ENCODE results near the gene IRF9.

The IRF9 gene

DNA sequence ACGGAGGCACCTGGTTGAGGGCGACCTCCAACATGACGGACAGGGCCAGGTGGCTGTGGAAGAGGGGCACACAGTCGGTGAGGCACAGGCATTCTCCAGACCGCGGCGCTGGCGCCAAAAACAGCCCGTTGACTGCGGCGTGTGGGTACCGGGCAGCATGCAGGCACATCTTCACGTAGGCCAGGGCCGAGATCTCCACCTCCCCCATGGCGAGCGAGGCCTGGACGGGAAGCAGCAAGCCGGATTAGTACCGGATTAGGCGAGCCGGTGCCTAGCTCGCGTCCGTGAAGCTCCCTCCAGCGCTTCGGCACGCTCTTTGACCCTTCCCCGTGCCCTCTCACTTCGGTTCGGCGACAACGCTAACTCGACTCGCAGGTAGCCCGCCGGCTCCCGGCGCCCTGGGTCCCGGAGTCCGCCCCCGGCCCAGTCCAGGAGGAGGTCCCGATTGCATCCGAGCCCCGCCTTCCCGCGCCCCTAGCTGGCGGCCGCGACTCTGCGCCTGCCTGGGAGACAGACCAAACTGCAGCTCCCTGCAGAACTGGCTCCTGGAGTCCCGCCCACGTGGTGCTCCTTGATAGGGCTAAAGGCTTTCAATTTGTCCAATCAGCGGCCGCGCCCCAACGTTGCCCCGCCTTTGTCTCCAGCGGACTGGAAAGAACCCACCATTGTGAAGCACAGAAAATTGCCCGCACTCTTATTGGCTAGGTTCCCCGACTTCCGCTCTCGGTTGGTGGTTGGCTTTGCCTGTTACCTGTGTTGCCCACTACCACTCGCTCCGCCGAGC, 19.8 kb upstream of the IRF9 start, which contains the start of gene EMC9 (continued):
- TF ChIP-seq, protein P1, sequence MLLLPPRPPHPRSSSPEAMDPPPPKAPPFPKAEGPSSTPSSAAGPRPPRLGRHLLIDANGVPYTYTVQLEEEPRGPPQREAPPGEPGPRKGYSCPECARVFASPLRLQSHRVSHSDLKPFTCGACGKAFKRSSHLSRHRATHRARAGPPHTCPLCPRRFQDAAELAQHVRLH (tag by site-specific recombination; IDR thresholded peaks at IDR 0.05): 0 out of 2 replicates have a peak, but pooled peaks have one; percentile 24
- peak; percentile 81; the same call in 1 of the 2 replicates for TF ChIP-seq ZNF24 (tag by site-specific recombination; IDR thresholded peaks at IDR 0.05)
- TF ChIP-seq ZNF311 (tag by site-specific recombination; IDR thresholded peaks at IDR 0.05; ENCODE audit: borderline replicate concordance): no peak
- no peak for TF ChIP-seq ZNF274 (IDR thresholded peaks at IDR 0.05; ENCODE audit: low read length)
- TF ChIP-seq ZNF274 (tag by site-specific recombination; IDR thresholded peaks at IDR 0.05; ENCODE audit: borderline replicate concordance): no peak
- TF ChIP-seq ZNF146 (tag by site-specific recombination; IDR thresholded peaks at IDR 0.05): peak; percentile 40; the same call in 1 of the 2 replicates
- peak; percentile 99 for TF ChIP-seq ZBTB17 (tag by site-specific recombination; IDR thresholded peaks at IDR 0.05)
- TF ChIP-seq ZNF843 (tag by site-specific recombination; IDR thresholded peaks at IDR 0.05): 0 out of 2 replicates have a peak, but pooled peaks have one; percentile 70
- TF ChIP-seq, protein P2, sequence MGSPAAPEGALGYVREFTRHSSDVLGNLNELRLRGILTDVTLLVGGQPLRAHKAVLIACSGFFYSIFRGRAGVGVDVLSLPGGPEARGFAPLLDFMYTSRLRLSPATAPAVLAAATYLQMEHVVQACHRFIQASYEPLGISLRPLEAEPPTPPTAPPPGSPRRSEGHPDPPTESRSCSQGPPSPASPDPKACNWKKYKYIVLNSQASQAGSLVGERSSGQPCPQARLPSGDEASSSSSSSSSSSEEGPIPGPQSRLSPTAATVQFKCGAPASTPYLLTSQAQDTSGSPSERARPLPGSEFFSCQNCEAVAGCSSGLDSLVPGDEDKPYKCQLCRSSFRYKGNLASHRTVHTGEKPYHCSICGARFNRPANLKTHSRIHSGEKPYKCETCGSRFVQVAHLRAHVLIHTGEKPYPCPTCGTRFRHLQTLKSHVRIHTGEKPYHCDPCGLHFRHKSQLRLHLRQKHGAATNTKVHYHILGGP (tag by site-specific recombination; IDR thresholded peaks at IDR 0.05): no peak
- TF ChIP-seq ZNF157 (tag by site-specific recombination; IDR thresholded peaks at IDR 0.05): 0 out of 2 replicates have a peak, but pooled peaks have one; percentile 24
- TF ChIP-seq ZXDB (tag by site-specific recombination; IDR thresholded peaks at IDR 0.05): peak; percentile 71
- TF ChIP-seq ZNF660 (tag by site-specific recombination; IDR thresholded peaks at IDR 0.05): 0 out of 2 replicates have a peak, but pooled peaks have one; percentile 28
- TF ChIP-seq ZNF501 (tag by site-specific recombination; IDR thresholded peaks at IDR 0.05): peak; percentile 88
- TF ChIP-seq ZFHX2 (tag by site-specific recombination; conservative IDR thresholded peaks at IDR 0.05): peak; percentile 61
- no peak; the same call in 1 of the 2 replicates for TF ChIP-seq KLF1 (tag by site-specific recombination; IDR thresholded peaks at IDR 0.05)
- TF ChIP-seq, protein P3, sequence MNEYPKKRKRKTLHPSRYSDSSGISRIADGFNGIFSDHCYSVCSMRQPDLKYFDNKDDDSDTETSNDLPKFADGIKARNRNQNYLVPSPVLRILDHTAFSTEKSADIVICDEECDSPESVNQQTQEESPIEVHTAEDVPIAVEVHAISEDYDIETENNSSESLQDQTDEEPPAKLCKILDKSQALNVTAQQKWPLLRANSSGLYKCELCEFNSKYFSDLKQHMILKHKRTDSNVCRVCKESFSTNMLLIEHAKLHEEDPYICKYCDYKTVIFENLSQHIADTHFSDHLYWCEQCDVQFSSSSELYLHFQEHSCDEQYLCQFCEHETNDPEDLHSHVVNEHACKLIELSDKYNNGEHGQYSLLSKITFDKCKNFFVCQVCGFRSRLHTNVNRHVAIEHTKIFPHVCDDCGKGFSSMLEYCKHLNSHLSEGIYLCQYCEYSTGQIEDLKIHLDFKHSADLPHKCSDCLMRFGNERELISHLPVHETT (tag by site-specific recombination; IDR thresholded peaks at IDR 0.05): peak; percentile 73; the same call in 1 of the 2 replicates
- peak; percentile 99; the same call in 1 of the 2 replicates for TF ChIP-seq ZBTB48 (tag by site-specific recombination; IDR thresholded peaks at IDR 0.05)
- TF ChIP-seq, protein P4, sequence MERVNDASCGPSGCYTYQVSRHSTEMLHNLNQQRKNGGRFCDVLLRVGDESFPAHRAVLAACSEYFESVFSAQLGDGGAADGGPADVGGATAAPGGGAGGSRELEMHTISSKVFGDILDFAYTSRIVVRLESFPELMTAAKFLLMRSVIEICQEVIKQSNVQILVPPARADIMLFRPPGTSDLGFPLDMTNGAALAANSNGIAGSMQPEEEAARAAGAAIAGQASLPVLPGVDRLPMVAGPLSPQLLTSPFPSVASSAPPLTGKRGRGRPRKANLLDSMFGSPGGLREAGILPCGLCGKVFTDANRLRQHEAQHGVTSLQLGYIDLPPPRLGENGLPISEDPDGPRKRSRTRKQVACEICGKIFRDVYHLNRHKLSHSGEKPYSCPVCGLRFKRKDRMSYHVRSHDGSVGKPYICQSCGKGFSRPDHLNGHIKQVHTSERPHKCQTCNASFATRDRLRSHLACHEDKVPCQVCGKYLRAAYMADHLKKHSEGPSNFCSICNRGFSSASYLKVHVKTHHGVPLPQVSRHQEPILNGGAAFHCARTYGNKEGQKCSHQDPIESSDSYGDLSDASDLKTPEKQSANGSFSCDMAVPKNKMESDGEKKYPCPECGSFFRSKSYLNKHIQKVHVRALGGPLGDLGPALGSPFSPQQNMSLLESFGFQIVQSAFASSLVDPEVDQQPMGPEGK (tag by site-specific recombination; IDR thresholded peaks at IDR 0.05): peak; percentile 78; the same call in 1 of the 2 replicates
- no peak for TF ChIP-seq ZNF626 (tag by site-specific recombination; IDR thresholded peaks at IDR 0.05)
- no peak for TF ChIP-seq MYNN (tag by site-specific recombination; IDR thresholded peaks at IDR 0.05; ENCODE audit: borderline replicate concordance)
- TF ChIP-seq, protein P5, sequence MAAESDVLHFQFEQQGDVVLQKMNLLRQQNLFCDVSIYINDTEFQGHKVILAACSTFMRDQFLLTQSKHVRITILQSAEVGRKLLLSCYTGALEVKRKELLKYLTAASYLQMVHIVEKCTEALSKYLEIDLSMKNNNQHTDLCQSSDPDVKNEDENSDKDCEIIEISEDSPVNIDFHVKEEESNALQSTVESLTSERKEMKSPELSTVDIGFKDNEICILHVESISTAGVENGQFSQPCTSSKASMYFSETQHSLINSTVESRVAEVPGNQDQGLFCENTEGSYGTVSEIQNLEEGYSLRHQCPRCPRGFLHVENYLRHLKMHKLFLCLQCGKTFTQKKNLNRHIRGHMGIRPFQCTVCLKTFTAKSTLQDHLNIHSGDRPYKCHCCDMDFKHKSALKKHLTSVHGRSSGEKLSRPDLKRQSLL (tag by site-specific recombination; IDR thresholded peaks at IDR 0.05): 0 out of 2 replicates have a peak, but pooled peaks have one; percentile 47
- TF ChIP-seq ZNF138 (tag by site-specific recombination; IDR thresholded peaks at IDR 0.05; ENCODE audit: borderline replicate concordance): no peak
- TF ChIP-seq, protein P6, sequence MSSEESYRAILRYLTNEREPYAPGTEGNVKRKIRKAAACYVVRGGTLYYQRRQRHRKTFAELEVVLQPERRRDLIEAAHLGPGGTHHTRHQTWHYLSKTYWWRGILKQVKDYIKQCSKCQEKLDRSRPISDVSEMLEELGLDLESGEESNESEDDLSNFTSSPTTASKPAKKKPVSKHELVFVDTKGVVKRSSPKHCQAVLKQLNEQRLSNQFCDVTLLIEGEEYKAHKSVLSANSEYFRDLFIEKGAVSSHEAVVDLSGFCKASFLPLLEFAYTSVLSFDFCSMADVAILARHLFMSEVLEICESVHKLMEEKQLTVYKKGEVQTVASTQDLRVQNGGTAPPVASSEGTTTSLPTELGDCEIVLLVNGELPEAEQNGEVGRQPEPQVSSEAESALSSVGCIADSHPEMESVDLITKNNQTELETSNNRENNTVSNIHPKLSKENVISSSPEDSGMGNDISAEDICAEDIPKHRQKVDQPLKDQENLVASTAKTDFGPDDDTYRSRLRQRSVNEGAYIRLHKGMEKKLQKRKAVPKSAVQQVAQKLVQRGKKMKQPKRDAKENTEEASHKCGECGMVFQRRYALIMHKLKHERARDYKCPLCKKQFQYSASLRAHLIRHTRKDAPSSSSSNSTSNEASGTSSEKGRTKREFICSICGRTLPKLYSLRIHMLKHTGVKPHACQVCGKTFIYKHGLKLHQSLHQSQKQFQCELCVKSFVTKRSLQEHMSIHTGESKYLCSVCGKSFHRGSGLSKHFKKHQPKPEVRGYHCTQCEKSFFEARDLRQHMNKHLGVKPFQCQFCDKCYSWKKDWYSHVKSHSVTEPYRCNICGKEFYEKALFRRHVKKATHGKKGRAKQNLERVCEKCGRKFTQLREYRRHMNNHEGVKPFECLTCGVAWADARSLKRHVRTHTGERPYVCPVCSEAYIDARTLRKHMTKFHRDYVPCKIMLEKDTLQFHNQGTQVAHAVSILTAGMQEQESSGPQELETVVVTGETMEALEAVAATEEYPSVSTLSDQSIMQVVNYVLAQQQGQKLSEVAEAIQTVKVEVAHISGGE (tag by site-specific recombination; conservative IDR thresholded peaks at IDR 0.05; ENCODE audit: low read depth): peak; percentile 31; the same call in 1 of the 2 replicates
- no peak for TF ChIP-seq ZNF354C (tag by site-specific recombination; IDR thresholded peaks at IDR 0.05; ENCODE audit: borderline replicate concordance, low read depth)
- peak; percentile 41; the same call in 1 of the 2 replicates for TF ChIP-seq EGR2 (tag by site-specific recombination; IDR thresholded peaks at IDR 0.05; ENCODE audit: low read depth)
- TF ChIP-seq ZIC2 (tag by site-specific recombination; IDR thresholded peaks at IDR 0.05): peak; percentile 54; the same call in 1 of the 2 replicates
- peak; percentile 65; the same call in 1 of the 2 replicates for TF ChIP-seq YY1 (tag by site-specific recombination; IDR thresholded peaks at IDR 0.05)
